K562 (cell line): Measurements from ENCODE around the gene KHNYN. TPM values are rescaled to one million over a fixed set of nuclear protein-coding genes. Genes with fewer than 3 reads are reported as not detected.
A peak's percentile ranks its signal among the peaks of the same experiment; 100 is the strongest.

Experiments
- AFF1 ChIP-seq, 2 experiments: fragments of 450-650 bp; IDR thresholded peaks; 2 replicates each; pipeline ENCODE4 v1.6.1; 2018; ENCODE audit warnings: mild to moderate bottlenecking in 2 of 2, low read depth in 1 of 2; ENCODE audit not compliant: partially characterized antibody in 2 of 2
- KLF1 ChIP-seq: fragments of 450-650 bp; IDR thresholded peaks from 2 replicates; pipeline ENCODE4 v1.6.1; 2016; ENCODE audit warnings: missing genetic modification characterization, missing compliant biosample characterization
- MBD2 ChIP-seq: sonication (generic); IDR thresholded peaks from 2 replicates; pipeline ENCODE4 v1.6.1; 2016; ENCODE audit warnings: low read depth, borderline replicate concordance
- PHB ChIP-seq: fragments of 250-450 bp; sonication (Bioruptor Pico); IDR thresholded peaks from 2 replicates; pipeline ENCODE4 v1.5.0; 2021
- SUPT5H ChIP-seq: fragments of 450-650 bp; IDR thresholded peaks from 2 replicates; pipeline ENCODE4 v1.6.1; 2016
- USF1 ChIP-seq: sonication (generic); formaldehyde crosslinking; IDR thresholded peaks from 2 replicates; pipeline ENCODE4 v1.9.0; 2022; ENCODE audit warnings: mild to moderate bottlenecking, missing genetic modification reagents
- ZBTB40 ChIP-seq, 2 experiments: fragments of 450-650 bp in 1 of 2; sonication (generic) in 1 of 2; formaldehyde crosslinking in 1 of 2; IDR thresholded peaks; 2 replicates each; pipeline versions ENCODE4 v1.7.1 to v1.9.0; 2016 to 2022; ENCODE audit warnings: inconsistent platforms in 1 of 2, mild to moderate bottlenecking in 1 of 2, missing genetic modification reagents in 1 of 2
- ZBTB9 ChIP-seq: fragments of 450-650 bp; formaldehyde crosslinking; IDR thresholded peaks from 2 replicates; pipeline ENCODE4 v1.4.0; 2020; ENCODE audit warnings: mild to moderate bottlenecking, moderate library complexity
- ZNF695 ChIP-seq: fragments of 450-650 bp; formaldehyde crosslinking; IDR thresholded peaks from 2 replicates; pipeline ENCODE4 v1.4.0; 2020; ENCODE audit warnings: mild to moderate bottlenecking, moderate library complexity
- polyA plus RNA-seq, 8 experiments: library from polyadenylated mRNA; depleted of rRNA in 4 of 8; stranded (reverse) in 5 of 8; unstranded in 3 of 8; fragments of >200 nt; fragmentation: Nextera tagmentation in 2 of 8; fragmentation: Illumina TruSeq in 1 of 8; extraction: Ambion mirVana in 2 of 8; extraction: Trizol in 1 of 8; gene quantifications; 2 replicates each; pipeline versions ENCODE4 v1.2.1 to v1.2.3, GENCODE V29; 2011 to 2014; ENCODE audit warnings: inconsistent platforms in 1 of 8, missing spikeins in 1 of 8
- total RNA-seq, 7 experiments: library from RNA; depleted of rRNA in 6 of 7; stranded (reverse); fragments of >200 nt in 6 of 7; fragmentation: Illumina TruSeq in 2 of 7; extraction: Trizol in 2 of 7; gene quantifications; 2 replicates each; pipeline versions ENCODE4 v1.2.1 to v1.2.3, GENCODE V29; 2011 to 2021; ENCODE audit warnings: low replicate concordance in 1 of 7

The KHNYN gene
- total and polyA plus RNA-seq, 9 of the 15 experiments (the other 6 are each of a cell fraction or from before 2014, with no cell fraction given): 0.76 to 26.0 (median 14.1) TPM

GRCh38 chr14:24442240-24443052 lies 12.7 kb downstream of the KHNYN start, which contains the start of gene SDR39U1 (continued):
- TF ChIP-seq USF1 (CRISPR knock-in tag) (peak; percentile 85), PHB (CRISPR knock-in tag) (no peak), KLF1 (no peak), ZBTB9 (CRISPR knock-in tag) (no peak), ZBTB40 (IDR thresholded peaks at IDR 0.05) (peak; percentile 97), ZBTB40 (CRISPR knock-in tag; IDR thresholded peaks at IDR 0.05) (no peak), MBD2 (no peak; the same call in 1 of the 2 replicates), AFF1 (IDR thresholded peaks at IDR 0.05; ENCODE audit: low read depth in 1 of 2, partially characterized antibody in 2 of 2) (no peak), SUPT5H (peak; percentile 88), ZNF695 (CRISPR knock-in tag) (no peak)
